ENCODE results near the gene PHLDA2.

PHLDA2 gene

GRCh38 chr11:2888266-2888968, 40.8 kb downstream of the PHLDA2 start:
- H3K4me2 ChIP-seq (ENCODE audit: low read length), result no peak overlapping the region
- H3K9me2 ChIP-seq (replicated peaks; ENCODE audit: control insufficient read depth, low read length), result no peaks in the 10 kb centered on the region
- no peak overlapping the region for H3K4me3 ChIP-seq (ENCODE audit: low read length)

GRCh38 chr11:2887515-2888195, 41.6 kb downstream of the PHLDA2 start:
- Histone ChIP-seq H3K79me2 (ENCODE audit: control insufficient read depth, low read length) (no peaks in the 10 kb centered on the region), H3K27ac (ENCODE audit: low read depth, low read length) (no peak overlapping the region), H3K4me2 (ENCODE audit: low read length) (no peak overlapping the region), H3K36me3 (ENCODE audit: control insufficient read depth, low read length) (no peaks in the 10 kb centered on the region), H3K9me3 (ENCODE audit: control insufficient read depth, insufficient read depth, low read length) (no peaks in the 10 kb centered on the region), H4K20me1 (ENCODE audit: control insufficient read depth, insufficient read depth, low read depth, low read length) (no peaks in the 10 kb centered on the region), H3K4me1 (ENCODE audit: control insufficient read depth, low read length) (peaks cover 19% of the 10 kb centered on the region), H3K9me2 (replicated peaks; ENCODE audit: control insufficient read depth, low read length) (no peaks in the 10 kb centered on the region), H3F3A (ENCODE audit: control insufficient read depth, insufficient read depth) (no peaks in the 10 kb centered on the region; the same call in 1 of the 2 replicates), H3K27me3 (ENCODE audit: control insufficient read depth, low read length) (no peaks in the 10 kb centered on the region), H3K4me3 (ENCODE audit: low read length) (no peak overlapping the region)
- no peak for TF ChIP-seq CTCF (IDR thresholded peaks at IDR 0.05; ENCODE audit: low read depth, low read length, poor library complexity, severe bottlenecking)

More at GRCh38 chr11:2888266-2888968, 40.8 kb downstream of the PHLDA2 start:
- Histone ChIP-seq H3K27ac (ENCODE audit: low read depth, low read length) (no peak overlapping the region), H3K27me3 (ENCODE audit: control insufficient read depth, low read length) (no peaks in the 10 kb centered on the region), H3K4me1 (ENCODE audit: control insufficient read depth, low read length) (peaks cover 25% of the 10 kb centered on the region), H3K79me2 (ENCODE audit: control insufficient read depth, low read length) (no peaks in the 10 kb centered on the region), H3F3A (ENCODE audit: control insufficient read depth, insufficient read depth) (no peaks in the 10 kb centered on the region; the same call in 1 of the 2 replicates), H3K9me3 (ENCODE audit: control insufficient read depth, insufficient read depth, low read length) (no peaks in the 10 kb centered on the region), H4K20me1 (ENCODE audit: control insufficient read depth, insufficient read depth, low read depth, low read length) (no peaks in the 10 kb centered on the region), H3K36me3 (ENCODE audit: control insufficient read depth, low read length) (no peaks in the 10 kb centered on the region)
- TF ChIP-seq EZH2phosphoT487 (IDR thresholded peaks at IDR 0.05; ENCODE audit: borderline replicate concordance, low read length) (no peak), CTCF (IDR thresholded peaks at IDR 0.05; ENCODE audit: low read depth, low read length, poor library complexity, severe bottlenecking) (peak; percentile 92)

GRCh38 chr11:2886936-2887335, 42.3 kb downstream of the PHLDA2 start:
- H3K4me1 ChIP-seq (ENCODE audit: control insufficient read depth, low read length), result peaks cover 12% of the 10 kb centered on the region
- no peaks in the 10 kb centered on the region for H3K79me2 ChIP-seq (ENCODE audit: control insufficient read depth, low read length)
- H3F3A ChIP-seq (ENCODE audit: control insufficient read depth, insufficient read depth), result no peaks in the 10 kb centered on the region; the same call in 1 of the 2 replicates
- TF ChIP-seq CTCF (IDR thresholded peaks at IDR 0.05; ENCODE audit: low read depth, low read length, poor library complexity, severe bottlenecking) (no peak), EZH2phosphoT487 (IDR thresholded peaks at IDR 0.05; ENCODE audit: borderline replicate concordance, low read length) (no peak)
- H3K9me3 ChIP-seq (ENCODE audit: control insufficient read depth, insufficient read depth, low read length), result no peaks in the 10 kb centered on the region
- no peak overlapping the region for H3K27ac ChIP-seq (ENCODE audit: low read depth, low read length)
- no peak overlapping the region for H3K4me2 ChIP-seq (ENCODE audit: low read length)
- no peaks in the 10 kb centered on the region for H3K27me3 ChIP-seq (ENCODE audit: control insufficient read depth, low read length)
- H3K9me2 ChIP-seq (replicated peaks; ENCODE audit: control insufficient read depth, low read length), result no peaks in the 10 kb centered on the region
- H3K4me3 ChIP-seq (ENCODE audit: low read length), result no peak overlapping the region
- no peaks in the 10 kb centered on the region for H3K36me3 ChIP-seq (ENCODE audit: control insufficient read depth, low read length)
- no peaks in the 10 kb centered on the region for H4K20me1 ChIP-seq (ENCODE audit: control insufficient read depth, insufficient read depth, low read depth, low read length)

All from DOHH2 (cell line).